IMR-90 (cell line): ENCODE data around the gene OR8G5. TPM values are rescaled to one million over a fixed set of nuclear protein-coding genes. Genes with fewer than 3 reads are reported as not detected.

Experiments
- ATAC-seq: fragments of 200-7000 bp; cut with Tn5 transposase; 2 replicates; pipeline ENCODE4 v1.9.1; 2020; ENCODE audit warnings: low read depth, mild to moderate bottlenecking, moderate library complexity
- BruUV-seq: library from RNA; stranded (reverse); fragments of 400-500 nt; replicated peaks from 2 replicates; lab custom pipeline; 2021; lab: Mats Ljungman, UMichigan
- CTCF ChIA-PET: fragments of 300-600 bp; formaldehyde crosslinking; extraction: SDS; loops from one replicate; lab custom pipeline; 2021; ENCODE audit warnings: antibody characterized with exemption; lab: Yijun Ruan, JAX
- POLR2A ChIA-PET: fragments of 300-600 bp; sonication (Branson Sonifier 250); formaldehyde crosslinking; loops from one replicate; lab custom pipeline; 2022; ENCODE audit warnings: antibody characterized with exemption; ENCODE audit not compliant: unreplicated experiment; lab: Charles Lee
- DNase-seq: peaks from one replicate; pipeline ENCODE4 v3.0.0; 2013
- H2AFZ ChIP-seq: replicated peaks from 2 replicates; pipeline ENCODE3; 2013; ENCODE audit warnings: low read length, mild to moderate bottlenecking; ENCODE audit not compliant: poor library complexity
- H2AK5ac ChIP-seq: 2 replicates; pipeline ENCODE4 v1.6.1; 2013; ENCODE audit warnings: low read depth, low read length, inconsistent platforms
- H2AK9ac ChIP-seq: replicated peaks from 2 replicates; pipeline ENCODE3; 2013; ENCODE audit warnings: mild to moderate bottlenecking, low read depth, low read length, moderate library complexity; ENCODE audit not compliant: poor library complexity
- H2BK120ac ChIP-seq: 2 replicates; pipeline ENCODE4 v1.6.1; 2013; ENCODE audit warnings: low read depth, low read length, inconsistent platforms
- H2BK15ac ChIP-seq: 3 replicates; pipeline ENCODE4 v1.6.1; 2013; ENCODE audit warnings: low read depth, low read length, inconsistent platforms
- H2BK20ac ChIP-seq: 2 replicates; pipeline ENCODE4 v1.6.1; 2013; ENCODE audit warnings: low read depth, mild to moderate bottlenecking, inconsistent platforms, low read length, moderate library complexity
- H2BK5ac ChIP-seq: 2 replicates; pipeline ENCODE4 v1.6.1; 2013; ENCODE audit warnings: mild to moderate bottlenecking, low read depth, low read length, inconsistent platforms; ENCODE audit not compliant: poor library complexity, severe bottlenecking
- H3K14ac ChIP-seq: replicated peaks from 2 replicates; pipeline ENCODE4 v1.6.1; 2013; ENCODE audit warnings: low read depth, low read length, inconsistent platforms
- H3K18ac ChIP-seq: 2 replicates; pipeline ENCODE4 v1.6.1; 2013; ENCODE audit warnings: low read depth, low read length, control low read depth
- H3K23ac ChIP-seq: 2 replicates; pipeline ENCODE4 v1.6.1; 2013; ENCODE audit warnings: low read depth, low read length, inconsistent platforms
- H3K27ac ChIP-seq: 2 replicates; pipeline ENCODE4 v1.5.1; 2013; ENCODE audit warnings: mild to moderate bottlenecking, control low read depth, low read length; ENCODE audit not compliant: insufficient read depth
- H3K27me3 ChIP-seq: 2 replicates; pipeline ENCODE4 v1.6.1; 2013; ENCODE audit warnings: low read length; ENCODE audit not compliant: control insufficient read depth, insufficient read depth
- H3K36me3 ChIP-seq: 2 replicates; pipeline ENCODE4 v1.6.1; 2013; ENCODE audit warnings: low read length, mixed read lengths; ENCODE audit not compliant: control insufficient read depth, insufficient read depth
- H3K4ac ChIP-seq: 2 replicates; pipeline ENCODE4 v1.6.1; 2013; ENCODE audit warnings: low read depth, low read length, inconsistent platforms
- H3K4me1 ChIP-seq: 2 replicates; pipeline ENCODE4 v1.6.1; 2013; ENCODE audit warnings: low read length, mixed read lengths; ENCODE audit not compliant: control insufficient read depth, insufficient read depth
- H3K4me2 ChIP-seq: 2 replicates; pipeline ENCODE4 v1.6.1; 2013; ENCODE audit warnings: low read depth, mild to moderate bottlenecking, control low read depth, low read length, moderate library complexity
- H3K4me3 ChIP-seq: 2 replicates; pipeline ENCODE4 v1.5.1; 2013; ENCODE audit warnings: low read depth, mild to moderate bottlenecking, control low read depth, low read length, moderate library complexity; ENCODE audit not compliant: insufficient read depth
- H3K56ac ChIP-seq: 2 replicates; pipeline ENCODE4 v1.6.1; 2013; ENCODE audit warnings: low read length, inconsistent platforms; ENCODE audit not compliant: insufficient read depth; ENCODE audit errors: extremely low read depth
- H3K79me1 ChIP-seq, 2 experiments: 2 replicates each; pipeline ENCODE4 v1.6.1; 2013; ENCODE audit warnings: low read length in 2 of 2, inconsistent platforms in 1 of 2, low read depth in 1 of 2
- H3K9ac ChIP-seq: 2 replicates; pipeline ENCODE4 v1.6.1; 2013; ENCODE audit warnings: low read depth, low read length, control low read depth
- H3K9me1 ChIP-seq: 2 replicates; pipeline ENCODE4 v1.6.1; 2013; ENCODE audit warnings: low read length, inconsistent platforms; ENCODE audit not compliant: insufficient read depth
- H3K9me3 ChIP-seq: 2 replicates; pipeline ENCODE4 v1.6.1; 2013; ENCODE audit warnings: low read length; ENCODE audit not compliant: control insufficient read depth, insufficient read depth
- H4K20me1 ChIP-seq: 2 replicates; pipeline ENCODE4 v1.6.1; 2013; ENCODE audit warnings: low read length, inconsistent platforms; ENCODE audit not compliant: insufficient read depth
- H4K5ac ChIP-seq: 2 replicates; pipeline ENCODE4 v1.6.1; 2013; ENCODE audit warnings: mild to moderate bottlenecking, low read depth, low read length, control low read depth
- H4K8ac ChIP-seq, 2 experiments: 2 replicates each; pipeline ENCODE4 v1.6.1; 2013; ENCODE audit warnings: low read depth in 2 of 2, low read length in 2 of 2, control low read depth in 1 of 2, inconsistent platforms in 1 of 2
- H4K91ac ChIP-seq: 2 replicates; pipeline ENCODE4 v1.6.1; 2013; ENCODE audit warnings: low read depth, low read length, inconsistent platforms; ENCODE audit not compliant: insufficient read depth
- BHLHE40 ChIP-seq: fragments of 150-350 bp; IDR thresholded peaks from 2 replicates; pipeline ENCODE4 v1.6.1; 2016; ENCODE audit warnings: mild to moderate bottlenecking, low read depth, low read length
- CEBPB ChIP-seq: IDR thresholded peaks from 2 replicates; pipeline ENCODE4 v1.6.1; 2012; ENCODE audit warnings: low read depth, low read length, improper control_type of control experiment
- FOS ChIP-seq: fragments of 150-350 bp; IDR thresholded peaks from 2 replicates; pipeline ENCODE4 v1.6.1; 2016; ENCODE audit warnings: low read depth, low read length
- MAZ ChIP-seq: IDR thresholded peaks from 2 replicates; pipeline ENCODE4 v1.6.1; 2012; ENCODE audit warnings: low read depth, mild to moderate bottlenecking, low read length, improper control_type of control experiment, moderate library complexity, borderline replicate concordance
- NFE2L2 ChIP-seq: fragments of 150-350 bp; IDR thresholded peaks from 2 replicates; pipeline ENCODE4 v1.6.1; 2016; ENCODE audit warnings: low read depth, mild to moderate bottlenecking, low read length
- RFX5 ChIP-seq: IDR thresholded peaks from 2 replicates; pipeline ENCODE4 v1.8.0; 2012; ENCODE audit warnings: low read depth, mild to moderate bottlenecking, low read length, moderate library complexity
- SMC3 ChIP-seq: fragments of 150-350 bp; IDR thresholded peaks from 2 replicates; pipeline ENCODE4 v1.6.1; 2016; ENCODE audit warnings: low read depth, mild to moderate bottlenecking, antibody characterized with exemption, low read length, moderate library complexity
- WGBS, 2 experiments: methylation state at CpG; one replicate each; pipeline versions ENCODE4 v1.1.5 to v1.1.7; 2013; ENCODE audit warnings: missing lambda C conversion rate in 2 of 2; ENCODE audit not compliant: insufficient read length in 1 of 2; ENCODE audit errors: extremely low coverage in 2 of 2; 5-methylcytosine and 5-hydroxymethylcytosine counted together
- dilution Hi-C: fragments of 300-500 bp; cut with HindIII; formaldehyde crosslinking; loops from one replicate; pipeline ENCODE4 v1.14.3; 2018; ENCODE audit warnings: low sequenced_read_pairs; ENCODE audit not compliant: unreplicated experiment
- in situ Hi-C: fragments of 300-500 bp; cut with MboI; formaldehyde crosslinking; loops from 3 replicates; pipeline ENCODE4 v1.14.3; 2019; ENCODE audit warnings: low sequenced_read_pairs, inconsistent platforms, mixed read lengths
- intact Hi-C: fragments of 100-400 bp; cut with micrococcal nuclease; formaldehyde crosslinking; loops from 2 replicates; pipeline ENCODE4 v1.10.0; 2022
- polyA plus RNA-seq, 3 experiments: library from polyadenylated mRNA; depleted of rRNA; stranded (reverse); fragments of >200 nt; gene quantifications; 2 replicates each; pipeline ENCODE4 v1.2.3, GENCODE V29; 2012; ENCODE audit warnings: low replicate concordance in 1 of 3
- total RNA-seq: library from RNA; depleted of rRNA; stranded (reverse); fragments of >200 nt; gene quantifications from 2 replicates; pipeline ENCODE4 v1.2.3, GENCODE V29; 2012

Gene OR8G5
- total and polyA plus RNA-seq, 2 of the 4 experiments (the other 2 are of a cell fraction) = not detected

GRCh38 chr11:124297921-124298320 lies 41.7 kb downstream of the OR8G5 start:
- Histone ChIP-seq H4K5ac (no peak overlapping the region; the same call in 1 of the 2 replicates), H2AK5ac (no peak overlapping the region), H2BK20ac (peak overlapping the region; percentile 74; the same call in 1 of the 2 replicates), H2AK9ac (no peak overlapping the region), H3K56ac (no peak overlapping the region), H3K79me1 (no peaks in the 10 kb centered on the region), H2AFZ (no peak overlapping the region), H2BK120ac (no peak overlapping the region), H3K4me1 (peaks cover under 1% of the 10 kb centered on the region; the same call in 1 of the 2 replicates), H3K36me3 (no peaks in the 10 kb centered on the region), H3K4me2 (peak overlapping the region; percentile 59; the same call in 1 of the 2 replicates), H2BK5ac (peak overlapping the region; percentile 76), H2BK15ac (no peak overlapping the region), H3K18ac (no peak overlapping the region), H3K4me3 (no peak overlapping the region), H4K20me1 (no peaks in the 10 kb centered on the region), H3K23ac (no peak overlapping the region), H3K27ac (no peak overlapping the region), H3K27me3 (no peaks in the 10 kb centered on the region), H4K91ac (no peak overlapping the region), H3K9ac (no peak overlapping the region), H3K9me3 (no peaks in the 10 kb centered on the region; the same call in 1 of the 2 replicates), H3K14ac (no peak overlapping the region), H3K4ac (no peak overlapping the region), H4K8ac (no peak overlapping the region), H3K9me1 (no peaks in the 10 kb centered on the region)
- ATAC-seq = peak; percentile 57
- no TSS peak for BruUV-seq
- WGBS, 2 experiments = no CpG with 5 or more reads among the region's 4 CpGs
- in situ Hi-C loops = no loop called here
- ChIA-PET POLR2A (no interaction called here), CTCF (no interaction called here)
- intact Hi-C loops = no loop called here
- no peak for TF ChIP-seq SMC3
- TF ChIP-seq CEBPB = no peak
- no peak for TF ChIP-seq NFE2L2
- TF ChIP-seq RFX5 = no peak
- no peak for TF ChIP-seq FOS
- TF ChIP-seq MAZ = no peak
- TF ChIP-seq BHLHE40 = no peak
- peak; percentile 27 for DNase-seq
- dilution Hi-C loops = no loop called here
